ENCODE data around the gene IL1R2. TPM values are rescaled to one million over a fixed set of nuclear protein-coding genes. Genes with fewer than 3 reads are reported as not detected.

The IL1R2 gene, protein sequence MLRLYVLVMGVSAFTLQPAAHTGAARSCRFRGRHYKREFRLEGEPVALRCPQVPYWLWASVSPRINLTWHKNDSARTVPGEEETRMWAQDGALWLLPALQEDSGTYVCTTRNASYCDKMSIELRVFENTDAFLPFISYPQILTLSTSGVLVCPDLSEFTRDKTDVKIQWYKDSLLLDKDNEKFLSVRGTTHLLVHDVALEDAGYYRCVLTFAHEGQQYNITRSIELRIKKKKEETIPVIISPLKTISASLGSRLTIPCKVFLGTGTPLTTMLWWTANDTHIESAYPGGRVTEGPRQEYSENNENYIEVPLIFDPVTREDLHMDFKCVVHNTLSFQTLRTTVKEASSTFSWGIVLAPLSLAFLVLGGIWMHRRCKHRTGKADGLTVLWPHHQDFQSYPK
- polyA plus RNA-seq (2012; ENCODE audit: low read depth, missing spikeins), result 0.62 TPM

DNA sequence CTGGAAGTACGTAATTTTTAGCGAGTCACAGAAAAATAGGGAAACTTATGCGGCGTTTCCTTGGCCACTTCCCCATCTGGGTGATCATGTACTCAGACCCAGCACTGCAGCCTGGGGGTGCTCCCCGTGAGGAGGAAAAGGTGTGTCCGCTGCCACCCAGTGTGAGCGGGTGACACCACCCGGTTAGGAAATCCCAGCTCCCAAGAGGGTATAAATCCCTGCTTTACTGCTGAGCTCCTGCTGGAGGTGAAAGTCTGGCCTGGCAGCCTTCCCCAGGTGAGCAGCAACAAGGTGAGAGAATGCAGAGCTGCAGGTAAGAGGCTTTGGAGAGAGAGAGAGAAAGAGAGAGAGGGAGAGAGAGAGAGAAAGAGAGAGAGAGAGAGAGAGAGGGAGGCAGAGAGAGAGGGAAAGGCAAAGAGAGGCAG, at the start of gene IL1R2:
Gene IL1R2, plus strand, starts transcription at position 240 of the 425 bp plus-strand sequence. CDS start 16,616 bp downstream, outside the sequence.
- TF ChIP-seq POU2F2 (IDR thresholded peaks at IDR 0.05; ENCODE audit: low read depth, low read length) (no peak), TAF1 (IDR thresholded peaks at IDR 0.05; ENCODE audit: low read depth, low read length) (no peak), PAX5 (IDR thresholded peaks at IDR 0.05; ENCODE audit: insufficient read depth, low read length, severe bottlenecking) (no peak), POLR2AphosphoS5 (IDR thresholded peaks at IDR 0.05; ENCODE audit: low read depth, low read length) (no peak), POLR2A (IDR thresholded peaks at IDR 0.05; ENCODE audit: low read depth, low read length) (no peak)
- DNase-seq (ENCODE audit: insufficient read length, low spot score), result no peak
- FAIRE-seq, result no peak

DNA sequence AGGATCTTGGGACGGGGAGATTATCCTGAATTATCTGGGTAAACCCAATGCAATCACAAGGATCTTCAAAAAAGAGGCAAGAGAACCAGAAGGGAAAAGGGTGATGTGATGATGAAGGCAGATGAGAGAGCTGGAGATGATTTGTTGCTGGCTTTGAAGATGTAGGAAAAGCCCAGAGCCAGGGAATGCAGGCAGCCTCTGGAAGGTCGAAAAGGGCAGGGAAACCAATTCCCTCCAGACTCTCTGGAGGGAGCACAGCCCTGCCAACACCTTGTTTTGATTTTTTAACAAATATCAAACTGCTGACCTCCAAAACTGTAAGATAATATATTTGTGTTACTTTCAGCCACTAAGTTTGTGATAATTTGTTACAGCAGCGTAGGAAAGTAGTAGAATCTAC, 48.9 kb upstream of the IL1R2 start:
- FAIRE-seq (no peak), DNase-seq (ENCODE audit: insufficient read length, low spot score) (no peak)
- TF ChIP-seq TAF1 (IDR thresholded peaks at IDR 0.05; ENCODE audit: low read depth, low read length) (no peak), PAX5 (IDR thresholded peaks at IDR 0.05; ENCODE audit: insufficient read depth, low read length, severe bottlenecking) (no peak), POU2F2 (IDR thresholded peaks at IDR 0.05; ENCODE audit: low read depth, low read length) (no peak), POLR2A (IDR thresholded peaks at IDR 0.05; ENCODE audit: low read depth, low read length) (no peak), POLR2AphosphoS5 (IDR thresholded peaks at IDR 0.05; ENCODE audit: low read depth, low read length) (no peak)

DNA sequence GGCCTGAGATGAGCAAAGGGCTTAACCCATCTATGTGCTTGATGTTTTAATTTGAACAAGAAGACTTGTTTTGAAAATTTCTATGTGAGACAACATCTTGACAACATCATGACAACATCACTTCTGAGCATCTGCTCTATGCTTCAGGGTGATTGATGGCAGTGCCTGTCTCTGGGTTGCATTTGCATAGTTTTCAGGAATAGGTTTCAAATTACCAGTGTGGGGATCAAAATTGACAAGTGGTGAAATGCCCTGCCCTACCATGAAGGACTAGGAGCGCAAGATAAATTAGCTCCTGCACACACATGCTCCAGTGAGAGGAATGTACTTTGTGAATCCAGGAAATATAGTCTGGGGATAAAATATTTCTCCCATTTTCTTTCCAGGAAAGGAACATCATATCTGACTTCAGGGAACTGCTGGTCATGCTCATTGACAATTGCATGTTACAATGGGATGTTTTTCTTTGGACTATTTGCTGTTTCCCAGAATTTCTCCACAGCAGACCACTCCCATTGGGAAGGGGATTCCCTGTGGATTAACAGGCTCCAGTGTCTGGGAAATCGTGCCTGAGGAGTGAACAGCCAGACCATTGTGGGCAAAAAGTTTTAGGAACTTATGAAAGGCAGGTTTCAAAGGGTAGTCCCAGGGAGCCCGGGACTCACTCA, 45.3 kb upstream of the IL1R2 start:
- TF ChIP-seq PAX5 (IDR thresholded peaks at IDR 0.05; ENCODE audit: insufficient read depth, low read length, severe bottlenecking) (no peak), POU2F2 (IDR thresholded peaks at IDR 0.05; ENCODE audit: low read depth, low read length) (no peak), POLR2A (IDR thresholded peaks at IDR 0.05; ENCODE audit: low read depth, low read length) (no peak), POLR2AphosphoS5 (IDR thresholded peaks at IDR 0.05; ENCODE audit: low read depth, low read length) (no peak), TAF1 (IDR thresholded peaks at IDR 0.05; ENCODE audit: low read depth, low read length) (no peak), SPI1 (IDR thresholded peaks at IDR 0.05; ENCODE audit: low read depth, low read length) (no peak)
- DNase-seq (ENCODE audit: insufficient read length, low spot score) (no peak), FAIRE-seq (no peak)

- no peak for FAIRE-seq
- no peak for TF ChIP-seq POLR2AphosphoS5 (IDR thresholded peaks at IDR 0.05; ENCODE audit: low read depth, low read length)
- DNase-seq (ENCODE audit: insufficient read length, low spot score), result no peak
These were observed 44.4 kb upstream of the IL1R2 start for GRCh38 chr2:101947374-101947773.

- no peak for DNase-seq (ENCODE audit: insufficient read length, low spot score)
- no peak for FAIRE-seq
- TF ChIP-seq TAF1 (IDR thresholded peaks at IDR 0.05; ENCODE audit: low read depth, low read length) (no peak), POLR2AphosphoS5 (IDR thresholded peaks at IDR 0.05; ENCODE audit: low read depth, low read length) (no peak), PAX5 (IDR thresholded peaks at IDR 0.05; ENCODE audit: insufficient read depth, low read length, severe bottlenecking) (no peak), POLR2A (IDR thresholded peaks at IDR 0.05; ENCODE audit: low read depth, low read length) (no peak)
These were observed 43.1 kb upstream of the IL1R2 start for GRCh38 chr2:101948625-101949155.

DNA sequence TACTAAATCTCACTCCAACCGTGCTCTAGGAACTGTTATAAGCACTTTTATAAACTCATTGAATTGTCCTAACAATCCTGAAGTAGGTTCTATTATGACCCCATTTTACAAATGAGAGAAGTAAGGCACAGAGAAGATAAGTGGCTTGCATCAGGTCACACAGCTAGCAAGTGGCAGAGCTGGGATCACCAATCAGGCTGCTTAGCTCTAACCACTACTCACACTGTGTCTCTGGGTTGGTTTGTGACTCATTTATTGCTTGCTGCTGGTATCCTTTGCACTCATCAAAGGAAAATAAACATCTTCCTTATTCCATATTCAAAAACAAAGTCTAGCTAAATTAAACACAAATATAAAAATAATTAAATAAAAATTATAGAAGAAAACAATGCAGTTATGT, 42.5 kb upstream of the IL1R2 start:
- TF ChIP-seq TAF1 (IDR thresholded peaks at IDR 0.05; ENCODE audit: low read depth, low read length) (no peak), POLR2AphosphoS5 (IDR thresholded peaks at IDR 0.05; ENCODE audit: low read depth, low read length) (no peak), PAX5 (IDR thresholded peaks at IDR 0.05; ENCODE audit: insufficient read depth, low read length, severe bottlenecking) (no peak), POLR2A (IDR thresholded peaks at IDR 0.05; ENCODE audit: low read depth, low read length) (no peak), POU2F2 (IDR thresholded peaks at IDR 0.05; ENCODE audit: low read depth, low read length) (no peak), SPI1 (IDR thresholded peaks at IDR 0.05; ENCODE audit: low read depth, low read length) (no peak)
- no peak for FAIRE-seq
- DNase-seq (ENCODE audit: insufficient read length, low spot score), result no peak

GRCh38 chr2:101951296-101951695, 40.5 kb upstream of the IL1R2 start:
- no peak for FAIRE-seq
- DNase-seq (ENCODE audit: insufficient read length, low spot score), result no peak
- no peak for TF ChIP-seq POLR2AphosphoS5 (IDR thresholded peaks at IDR 0.05; ENCODE audit: low read depth, low read length)
- no peak for TF ChIP-seq PAX5 (IDR thresholded peaks at IDR 0.05; ENCODE audit: insufficient read depth, low read length, severe bottlenecking)
- no peak for TF ChIP-seq POU2F2 (IDR thresholded peaks at IDR 0.05; ENCODE audit: low read depth, low read length)
- no peak for TF ChIP-seq POLR2A (IDR thresholded peaks at IDR 0.05; ENCODE audit: low read depth, low read length)
- TF ChIP-seq SPI1 (IDR thresholded peaks at IDR 0.05; ENCODE audit: low read depth, low read length), result no peak
- TF ChIP-seq TAF1 (IDR thresholded peaks at IDR 0.05; ENCODE audit: low read depth, low read length), result no peak

GRCh38 chr2:101952551-101952950, 39.2 kb upstream of the IL1R2 start:
- no peak for DNase-seq (ENCODE audit: insufficient read length, low spot score)
- TF ChIP-seq POU2F2 (IDR thresholded peaks at IDR 0.05; ENCODE audit: low read depth, low read length), result no peak
- TF ChIP-seq SPI1 (IDR thresholded peaks at IDR 0.05; ENCODE audit: low read depth, low read length), result no peak
- TF ChIP-seq POLR2AphosphoS5 (IDR thresholded peaks at IDR 0.05; ENCODE audit: low read depth, low read length), result no peak
- TF ChIP-seq TAF1 (IDR thresholded peaks at IDR 0.05; ENCODE audit: low read depth, low read length), result no peak
- TF ChIP-seq PAX5 (IDR thresholded peaks at IDR 0.05; ENCODE audit: insufficient read depth, low read length, severe bottlenecking), result no peak
- no peak for TF ChIP-seq POLR2A (IDR thresholded peaks at IDR 0.05; ENCODE audit: low read depth, low read length)
- FAIRE-seq, result no peak

- TF ChIP-seq SPI1 (IDR thresholded peaks at IDR 0.05; ENCODE audit: low read depth, low read length) (no peak), PAX5 (IDR thresholded peaks at IDR 0.05; ENCODE audit: insufficient read depth, low read length, severe bottlenecking) (no peak), POU2F2 (IDR thresholded peaks at IDR 0.05; ENCODE audit: low read depth, low read length) (no peak), TAF1 (IDR thresholded peaks at IDR 0.05; ENCODE audit: low read depth, low read length) (no peak), POLR2AphosphoS5 (IDR thresholded peaks at IDR 0.05; ENCODE audit: low read depth, low read length) (no peak), POLR2A (IDR thresholded peaks at IDR 0.05; ENCODE audit: low read depth, low read length) (no peak)
These were observed 35.0 kb upstream of the IL1R2 start for GRCh38 chr2:101956465-101957438.

More at GRCh38 chr2:101956465-101957438, 35.0 kb upstream of the IL1R2 start:
- DNase-seq (ENCODE audit: insufficient read length, low spot score), result no peak
- no peak for FAIRE-seq
